HG03159 (cell line): Measurements from ENCODE around the gene ARV1.
"Not testable (repeated sequence)": the region's sequence is repeated elsewhere in the genome, so short reads cannot be mapped to it uniquely, and the experiment has no call there.

Experiments
- ATAC-seq: cut with Tn5 transposase; IDR thresholded peaks from one replicate; pipeline ENCODE4 v1.9.1; 2021; ENCODE audit warnings: mild to moderate bottlenecking, moderate library complexity; ENCODE audit not compliant: unreplicated experiment

Gene ARV1

GRCh38 chr1:230976360-230976759, 2.5 kb upstream of the ARV1 start:
- no peak for ATAC-seq

- no peak for ATAC-seq
Observed at GRCh38 chr1:230976825-230977747, 1.8 kb upstream of the ARV1 start.

- ATAC-seq: peak; percentile 2
Observed at GRCh38 chr1:230977761-230978490, 968 bp upstream of the ARV1 start.

GRCh38 chr1:230979389-230979716, 459 bp downstream of the ARV1 start:
- no peak for ATAC-seq

- ATAC-seq: no peak
Observed at GRCh38 chr1:230979952-230980351, 1.1 kb downstream of the ARV1 start.

- no peak for ATAC-seq
Observed at GRCh38 chr1:230982696-230983095, 3.8 kb downstream of the ARV1 start.

- ATAC-seq: no peak
Observed at GRCh38 chr1:230983811-230984210, 4.9 kb downstream of the ARV1 start.

- ATAC-seq: not testable (repeated sequence)
Observed at GRCh38 chr1:230984622-230985515, 6.0 kb downstream of the ARV1 start.

GRCh38 chr1:230985711-230986110, 6.8 kb downstream of the ARV1 start:
- ATAC-seq: no peak

GRCh38 chr1:230986976-230987375, 8.1 kb downstream of the ARV1 start:
- ATAC-seq: no peak

- no peak for ATAC-seq
Observed at GRCh38 chr1:230987448-230987847, 8.6 kb downstream of the ARV1 start.

- no peak for ATAC-seq
Observed at GRCh38 chr1:230992100-230992774, 13.3 kb downstream of the ARV1 start.

GRCh38 chr1:230994860-230995259, 16.0 kb downstream of the ARV1 start:
- ATAC-seq: no peak

- ATAC-seq: no peak
Observed at GRCh38 chr1:231000201-231000600, 21.3 kb downstream of the ARV1 start.

- no peak for ATAC-seq
Observed at GRCh38 chr1:231000639-231001038, 21.7 kb downstream of the ARV1 start.

- ATAC-seq: no peak
Observed at GRCh38 chr1:231001892-231002291, 23.0 kb downstream of the ARV1 start.

- ATAC-seq: not testable (repeated sequence)
Observed at GRCh38 chr1:231007535-231007934, 28.6 kb downstream of the ARV1 start.

GRCh38 chr1:231011360-231011759, 32.5 kb downstream of the ARV1 start:
- ATAC-seq: no peak

- ATAC-seq: no peak
Observed at GRCh38 chr1:231011963-231012362, 33.1 kb downstream of the ARV1 start.

- ATAC-seq: no peak
Observed at GRCh38 chr1:231013391-231014015, 34.6 kb downstream of the ARV1 start.
